Measurements from ENCODE around the gene FAM76B.
"Not testable (repeated sequence)": the region's sequence is repeated elsewhere in the genome, so short reads cannot be mapped to it uniquely, and the experiment has no call there.

The FAM76B gene

DNA sequence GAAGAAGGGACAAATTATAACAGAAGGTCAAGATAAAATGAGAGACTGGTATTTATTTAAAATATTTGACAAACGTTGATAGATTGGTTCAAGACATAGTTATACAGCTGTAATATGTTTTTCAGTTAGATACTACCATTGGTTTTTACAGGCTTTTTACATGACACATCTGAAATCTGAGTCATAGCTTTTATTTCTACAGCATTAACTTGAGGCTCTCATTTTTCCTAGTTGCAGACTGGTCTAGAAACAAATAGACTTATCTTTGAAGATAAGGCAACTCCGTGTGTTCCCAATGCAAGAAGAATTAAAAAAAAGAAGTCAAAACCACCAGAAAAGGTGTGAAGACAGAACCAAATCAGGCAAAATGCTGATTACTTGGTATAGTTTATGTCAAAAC lies 32.1 kb upstream of the FAM76B start:
- Histone ChIP-seq H3K4me1 (ENCODE audit: control insufficient read depth in 1 of 2, insufficient read depth in 2 of 2, low read length in 2 of 2) (no peaks in the 10 kb centered on the region), H3K4ac (ENCODE audit: low read depth, low read length) (no peak overlapping the region), H2BK12ac (ENCODE audit: low read length) (no peak overlapping the region), H4K8ac (ENCODE audit: low read depth, low read length) (no peak overlapping the region), H3K14ac (ENCODE audit: low read length) (no peak overlapping the region), H3K4me3 (ENCODE audit: low read depth, low read length) (no peak overlapping the region), H2AFZ (ENCODE audit: insufficient read depth, low read length, poor library complexity) (no peak overlapping the region), H3K36me3 (ENCODE audit: control insufficient read depth in 1 of 2, insufficient read depth in 2 of 2, low read length in 2 of 2) (peaks cover 6 to 7% of the 10 kb centered on the region in 2 experiments), H2BK5ac (ENCODE audit: low read depth, low read length, poor library complexity) (no peak overlapping the region), H3K27ac (ENCODE audit: low read depth, low read length) (no peak overlapping the region), H4K12ac (ENCODE audit: low read depth, low read length) (no peak overlapping the region), H4K91ac (ENCODE audit: low read depth, low read length) (no peak overlapping the region), H3K9me3 (ENCODE audit: insufficient read depth, low read depth, low read length) (no peaks in the 10 kb centered on the region), H3K4me2 (ENCODE audit: low read length) (no peak overlapping the region), H3K23ac (ENCODE audit: low read length) (no peak overlapping the region), H2AK5ac (ENCODE audit: low read length) (no peak overlapping the region), H3K79me2 (ENCODE audit: control insufficient read depth, insufficient read depth, low read length, poor library complexity) (no peaks in the 10 kb centered on the region), H3K27me3 (ENCODE audit: insufficient read depth, low read length) (no peaks in the 10 kb centered on the region), H3K9ac (ENCODE audit: low read length) (no peak overlapping the region), H2BK120ac (ENCODE audit: insufficient read depth, low read length, poor library complexity) (no peak overlapping the region), H3K79me1 (ENCODE audit: low read length) (no peaks in the 10 kb centered on the region), H3K18ac (ENCODE audit: low read length) (no peak overlapping the region)
- WGBS (ENCODE audit: extremely low coverage, insufficient coverage, insufficient read length), result no CpG with 5 or more reads among the region's 2 CpGs
- DNase-seq, result no peak

- no peak overlapping the region for H4K12ac ChIP-seq (ENCODE audit: low read depth, low read length)
- H3K27me3 ChIP-seq (ENCODE audit: insufficient read depth, low read length), result no peaks in the 10 kb centered on the region
- WGBS (ENCODE audit: extremely low coverage, insufficient coverage, insufficient read length), result no CpG with 5 or more reads among the region's 2 CpGs
- no peak overlapping the region for H2AK5ac ChIP-seq (ENCODE audit: low read length)
- no peak overlapping the region for H3K4me2 ChIP-seq (ENCODE audit: low read length)
- no peaks in the 10 kb centered on the region for H3K4me1 ChIP-seq (ENCODE audit: control insufficient read depth in 1 of 2, insufficient read depth in 2 of 2, low read length in 2 of 2)
- H3K79me2 ChIP-seq (ENCODE audit: control insufficient read depth, insufficient read depth, low read length, poor library complexity), result no peaks in the 10 kb centered on the region
- H3K18ac ChIP-seq (ENCODE audit: low read length), result no peak overlapping the region
- H3K36me3 ChIP-seq (ENCODE audit: control insufficient read depth in 1 of 2, insufficient read depth in 2 of 2, low read length in 2 of 2), result peaks cover 9 to 14% of the 10 kb centered on the region in 2 experiments
- no peak overlapping the region for H3K4ac ChIP-seq (ENCODE audit: low read depth, low read length)
- no peak overlapping the region for H3K14ac ChIP-seq (ENCODE audit: low read length)
- no peak overlapping the region for H3K23ac ChIP-seq (ENCODE audit: low read length)
- no peak overlapping the region for H2BK5ac ChIP-seq (ENCODE audit: low read depth, low read length, poor library complexity)
- H2BK12ac ChIP-seq (ENCODE audit: low read length), result no peak overlapping the region
- no peak overlapping the region for H3K4me3 ChIP-seq (ENCODE audit: low read depth, low read length)
- no peak overlapping the region for H4K8ac ChIP-seq (ENCODE audit: low read depth, low read length)
- no peaks in the 10 kb centered on the region for H3K9me3 ChIP-seq (ENCODE audit: insufficient read depth, low read depth, low read length)
- H4K91ac ChIP-seq (ENCODE audit: low read depth, low read length), result no peak overlapping the region
- DNase-seq, result no peak
- no peak overlapping the region for H2BK120ac ChIP-seq (ENCODE audit: insufficient read depth, low read length, poor library complexity)
- H3K79me1 ChIP-seq (ENCODE audit: low read length), result no peaks in the 10 kb centered on the region
- H3K9ac ChIP-seq (ENCODE audit: low read length), result no peak overlapping the region
- H2AFZ ChIP-seq (ENCODE audit: insufficient read depth, low read length, poor library complexity), result no peak overlapping the region
- H3K27ac ChIP-seq (ENCODE audit: low read depth, low read length), result no peak overlapping the region
Observed at GRCh38 chr11:95816037-95816436, 26.5 kb upstream of the FAM76B start.

GRCh38 chr11:95811052-95811451 lies 21.5 kb upstream of the FAM76B start:
- DNase-seq; H3K4ac ChIP-seq (ENCODE audit: low read depth, low read length); H3K18ac ChIP-seq (ENCODE audit: low read length); H2BK120ac ChIP-seq (ENCODE audit: insufficient read depth, low read length, poor library complexity); H4K12ac ChIP-seq (ENCODE audit: low read depth, low read length); H3K9ac ChIP-seq (ENCODE audit: low read length); H2AK5ac ChIP-seq (ENCODE audit: low read length); H3K14ac ChIP-seq (ENCODE audit: low read length); H3K4me2 ChIP-seq (ENCODE audit: low read length); H3K79me2 ChIP-seq (ENCODE audit: control insufficient read depth, insufficient read depth, low read length, poor library complexity); H3K4me1 ChIP-seq (ENCODE audit: control insufficient read depth in 1 of 2, insufficient read depth in 2 of 2, low read length in 2 of 2); H2BK12ac ChIP-seq (ENCODE audit: low read length); H4K91ac ChIP-seq (ENCODE audit: low read depth, low read length); H3K4me3 ChIP-seq (ENCODE audit: low read depth, low read length); H2BK5ac ChIP-seq (ENCODE audit: low read depth, low read length, poor library complexity); H3K27me3 ChIP-seq (ENCODE audit: insufficient read depth, low read length); H3K79me1 ChIP-seq (ENCODE audit: low read length); H3K27ac ChIP-seq (ENCODE audit: low read depth, low read length); H4K8ac ChIP-seq (ENCODE audit: low read depth, low read length); H3K23ac ChIP-seq (ENCODE audit: low read length); H3K9me3 ChIP-seq (ENCODE audit: insufficient read depth, low read depth, low read length); H2AFZ ChIP-seq (ENCODE audit: insufficient read depth, low read length, poor library complexity): not testable (repeated sequence)
- no CpG with 5 or more reads among the region's 4 CpGs for WGBS (ENCODE audit: extremely low coverage, insufficient coverage, insufficient read length)
- peaks cover 15 to 16% of the 10 kb centered on the region in 2 experiments for H3K36me3 ChIP-seq (ENCODE audit: control insufficient read depth in 1 of 2, insufficient read depth in 2 of 2, low read length in 2 of 2)

DNA sequence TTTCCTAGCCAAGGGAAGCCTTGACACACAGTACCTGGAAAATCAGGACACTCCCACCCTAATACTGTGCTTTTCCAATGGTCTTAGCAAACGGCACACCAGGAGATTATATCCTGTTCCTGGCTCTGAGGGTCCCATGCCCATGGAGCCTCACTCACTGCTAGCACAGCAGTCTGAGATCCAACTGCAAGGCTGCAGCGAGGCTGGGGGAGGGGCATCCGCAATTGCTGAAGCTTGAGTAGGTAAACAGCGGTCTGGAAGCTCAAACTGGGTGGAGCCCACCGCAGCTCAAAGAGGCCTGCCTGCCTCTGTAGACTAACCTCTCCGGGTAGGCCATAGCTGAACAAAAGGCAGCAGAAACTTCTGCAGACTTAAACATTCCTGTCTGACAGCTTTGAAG lies 16.9 kb upstream of the FAM76B start:
- H2AFZ ChIP-seq (ENCODE audit: insufficient read depth, low read length, poor library complexity); H3K14ac ChIP-seq (ENCODE audit: low read length); H3K4me2 ChIP-seq (ENCODE audit: low read length); H4K91ac ChIP-seq (ENCODE audit: low read depth, low read length); H2BK5ac ChIP-seq (ENCODE audit: low read depth, low read length, poor library complexity); H3K18ac ChIP-seq (ENCODE audit: low read length); H4K8ac ChIP-seq (ENCODE audit: low read depth, low read length); H3K27me3 ChIP-seq (ENCODE audit: insufficient read depth, low read length); H4K12ac ChIP-seq (ENCODE audit: low read depth, low read length); H3K4ac ChIP-seq (ENCODE audit: low read depth, low read length); DNase-seq; H3K4me3 ChIP-seq (ENCODE audit: low read depth, low read length); H2AK5ac ChIP-seq (ENCODE audit: low read length); H3K79me2 ChIP-seq (ENCODE audit: control insufficient read depth, insufficient read depth, low read length, poor library complexity); H3K9me3 ChIP-seq (ENCODE audit: insufficient read depth, low read depth, low read length); H2BK12ac ChIP-seq (ENCODE audit: low read length); H3K23ac ChIP-seq (ENCODE audit: low read length); H3K79me1 ChIP-seq (ENCODE audit: low read length); H3K4me1 ChIP-seq (ENCODE audit: control insufficient read depth in 1 of 2, insufficient read depth in 2 of 2, low read length in 2 of 2); H3K9ac ChIP-seq (ENCODE audit: low read length); H3K27ac ChIP-seq (ENCODE audit: low read depth, low read length); H2BK120ac ChIP-seq (ENCODE audit: insufficient read depth, low read length, poor library complexity): not testable (repeated sequence)
- H3K36me3 ChIP-seq (ENCODE audit: control insufficient read depth in 1 of 2, insufficient read depth in 2 of 2, low read length in 2 of 2), result peaks cover 10 to 12% of the 10 kb centered on the region in 2 experiments
- no CpG with 5 or more reads among the region's 6 CpGs for WGBS (ENCODE audit: extremely low coverage, insufficient coverage, insufficient read length)
